ENCODE measurements around the gene RNASE4. TPM values are rescaled to one million over a fixed set of nuclear protein-coding genes. Genes with fewer than 3 reads are reported as not detected.

RNASE4 gene
- total RNA-seq, 5 donors from 2014 or later (not counting 1 experiment from before 2014, with no cell fraction given): 0.46 to 0.86 (median 0.56) TPM; not detected in 1

GRCh38 chr14:20692116-20692751, 7.9 kb downstream of the RNASE4 start:
- ATAC-seq (replicated peaks in 1 of 4): no peak
- Histone ChIP-seq H3K4me3 (ENCODE audit: control insufficient read depth in 1 of 2, extremely low read depth in 1 of 2, low read length in 1 of 2) (no peak overlapping the region), H3K27me3 (replicated peaks in 1 of 2; ENCODE audit: control insufficient read depth in 2 of 2, extremely low read depth in 1 of 2, insufficient read depth in 2 of 2, low read length in 1 of 2) (peaks cover 0 to 7% of the 10 kb centered on the region in 2 experiments), H3K27ac (ENCODE audit: low read length) (no peak overlapping the region), H3K4me1 (ENCODE audit: control insufficient read depth in 1 of 2, extremely low read depth in 1 of 2, insufficient read depth in 2 of 2, low read length in 2 of 2) (no peaks in the 10 kb centered on the region), H3K9me3 (no peaks in the 10 kb centered on the region), H3K36me3 (ENCODE audit: control insufficient read depth in 2 of 2, extremely low read depth in 1 of 2, insufficient read depth in 1 of 2, low read length in 1 of 2) (no peaks in the 10 kb centered on the region)
- Mint-ChIP-seq H3K4me3 (no peak overlapping the region), H3K9me3 (no peaks in the 10 kb centered on the region), H3K27me3 (peaks cover 0 to 2% of the 10 kb centered on the region in 2 donors), H3K36me3 (no peaks in the 10 kb centered on the region), H3K4me1 (peaks cover 4 to 6% (median 4%) of the 10 kb centered on the region in 3 donors), H3K27ac (no peak overlapping the region)
- CTCF ChIA-PET: interaction anchor here in 1 of 2 donors (1.0 to 3.2 kb wide), 8 partner anchors 8 to 365 kb away, joined by 3 to 21 read pairs (median 9); no protein-coding TSS in a partner anchor
- POLR2A ChIA-PET: interaction anchor here in 1 of 2 donors (0.7 kb wide), 1 partner anchor 21 kb away, joined by 3 read pairs; no protein-coding TSS in a partner anchor
- 79% methylated on average over 6 of the region's 7 CpGs for WGBS (ENCODE audit: insufficient coverage)
- DNase-seq: no peak

- no peaks in the 10 kb centered on the region for H3K9me3 Mint-ChIP-seq
- no peak overlapping the region for H3K4me3 ChIP-seq (ENCODE audit: control insufficient read depth in 1 of 2, extremely low read depth in 1 of 2, low read length in 1 of 2)
- CTCF ChIA-PET: interaction anchor here (0.5 to 2.4 kb wide), 14 partner anchors 16 to 370 kb away, joined by 3 to 11 read pairs (median 4); no protein-coding TSS in a partner anchor
- H3K27me3 ChIP-seq (replicated peaks in 1 of 2; ENCODE audit: control insufficient read depth in 2 of 2, extremely low read depth in 1 of 2, insufficient read depth in 2 of 2, low read length in 1 of 2): peaks cover 0 to 7% of the 10 kb centered on the region in 2 experiments
- ATAC-seq (replicated peaks in 1 of 4) (no peak), DNase-seq (no peak)
- no peaks in the 10 kb centered on the region for H3K36me3 Mint-ChIP-seq
- H3K27ac ChIP-seq (ENCODE audit: low read length): no peak overlapping the region
- H3K4me1 ChIP-seq (ENCODE audit: control insufficient read depth in 1 of 2, extremely low read depth in 1 of 2, insufficient read depth in 2 of 2, low read length in 2 of 2): no peaks in the 10 kb centered on the region
- peaks cover 0 to 2% (median 0%) of the 10 kb centered on the region in 3 donors for H3K4me1 Mint-ChIP-seq
- H3K9me3 ChIP-seq: no peaks in the 10 kb centered on the region
- H3K27ac Mint-ChIP-seq: no peak overlapping the region
- POLR2A ChIA-PET: interaction anchor here in 1 of 2 donors (0.6 kb wide), 1 partner anchor 176 kb away, joined by 3 read pairs; no protein-coding TSS in a partner anchor
- H3K36me3 ChIP-seq (ENCODE audit: control insufficient read depth in 2 of 2, extremely low read depth in 1 of 2, insufficient read depth in 1 of 2, low read length in 1 of 2): no peaks in the 10 kb centered on the region
- 74% methylated on average over 2 of the region's 5 CpGs for WGBS (ENCODE audit: insufficient coverage)
- peaks cover 0 to 2% of the 10 kb centered on the region in 2 donors for H3K27me3 Mint-ChIP-seq
- H3K4me3 Mint-ChIP-seq: no peak overlapping the region
These were observed 12.4 kb downstream of the RNASE4 start for GRCh38 chr14:20696764-20697163.

GRCh38 chr14:20697273-20698017, 13.1 kb downstream of the RNASE4 start:
- no peaks in the 10 kb centered on the region for H3K4me1 ChIP-seq (ENCODE audit: control insufficient read depth in 1 of 2, extremely low read depth in 1 of 2, insufficient read depth in 2 of 2, low read length in 2 of 2)
- Mint-ChIP-seq H3K4me1 (peaks cover 0 to 2% (median 0%) of the 10 kb centered on the region in 3 donors), H3K9me3 (no peaks in the 10 kb centered on the region), H3K27me3 (peaks cover 0 to 2% of the 10 kb centered on the region in 2 donors), H3K27ac (no peak overlapping the region), H3K36me3 (no peaks in the 10 kb centered on the region), H3K4me3 (no peak overlapping the region)
- 80% methylated on average over 1 of the region's 6 CpGs for WGBS (ENCODE audit: insufficient coverage)
- H3K4me3 ChIP-seq (ENCODE audit: control insufficient read depth in 1 of 2, extremely low read depth in 1 of 2, low read length in 1 of 2): no peak overlapping the region
- H3K36me3 ChIP-seq (ENCODE audit: control insufficient read depth in 2 of 2, extremely low read depth in 1 of 2, insufficient read depth in 1 of 2, low read length in 1 of 2): no peaks in the 10 kb centered on the region
- CTCF ChIA-PET: interaction anchor here (0.5 to 1.8 kb wide), 11 partner anchors 95 to 274 kb away, joined by 3 to 11 read pairs (median 4); no protein-coding TSS in a partner anchor
- peak; percentile 57 to 76 (median 73) for ATAC-seq (replicated peaks in 1 of 4)
- POLR2A ChIA-PET: interaction anchor here in 1 of 2 donors (0.6 kb wide), 1 partner anchor 175 kb away, joined by 3 read pairs; no protein-coding TSS in a partner anchor
- no peak overlapping the region for H3K27ac ChIP-seq (ENCODE audit: low read length)
- no peaks in the 10 kb centered on the region for H3K9me3 ChIP-seq
- peak in 34 of 35 experiments; percentile 13 to 79 (median 51) for DNase-seq
- peaks cover 0 to 7% of the 10 kb centered on the region in 2 experiments for H3K27me3 ChIP-seq (replicated peaks in 1 of 2; ENCODE audit: control insufficient read depth in 2 of 2, extremely low read depth in 1 of 2, insufficient read depth in 2 of 2, low read length in 1 of 2)

- DNase-seq: no peak
These were observed 13.6 kb downstream of the RNASE4 start for GRCh38 chr14:20698018-20698329.

GRCh38 chr14:20698934-20699333, 14.6 kb downstream of the RNASE4 start:
- Histone ChIP-seq H3K4me1 (ENCODE audit: control insufficient read depth in 1 of 2, extremely low read depth in 1 of 2, insufficient read depth in 2 of 2, low read length in 2 of 2) (no peaks in the 10 kb centered on the region), H3K36me3 (ENCODE audit: control insufficient read depth in 2 of 2, extremely low read depth in 1 of 2, insufficient read depth in 1 of 2, low read length in 1 of 2) (no peaks in the 10 kb centered on the region), H3K9me3 (no peaks in the 10 kb centered on the region), H3K27me3 (replicated peaks in 1 of 2; ENCODE audit: control insufficient read depth in 2 of 2, extremely low read depth in 1 of 2, insufficient read depth in 2 of 2, low read length in 1 of 2) (peaks cover 0 to under 1% of the 10 kb centered on the region in 2 experiments), H3K27ac (ENCODE audit: low read length) (no peak overlapping the region), H3K4me3 (ENCODE audit: control insufficient read depth in 1 of 2, extremely low read depth in 1 of 2, low read length in 1 of 2) (no peak overlapping the region)
- Mint-ChIP-seq H3K27ac (no peak overlapping the region), H3K4me3 (no peak overlapping the region), H3K27me3 (no peaks in the 10 kb centered on the region), H3K4me1 (peaks cover 0 to 2% (median 0%) of the 10 kb centered on the region in 3 donors), H3K36me3 (no peaks in the 10 kb centered on the region), H3K9me3 (no peaks in the 10 kb centered on the region)
- ChIA-PET CTCF (interaction anchor here in 1 of 2 donors (1.0 to 1.1 kb wide), 4 partner anchors 153 to 272 kb away, joined by 4 to 11 read pairs (median 5); no protein-coding TSS in a partner anchor), POLR2A (no interaction called here)
- DNase-seq (no peak), ATAC-seq (replicated peaks in 1 of 4) (no peak)
- WGBS (ENCODE audit: insufficient coverage): 86% methylated on average over 3 of the region's 5 CpGs

More at GRCh38 chr14:20698018-20698329, 13.6 kb downstream of the RNASE4 start:
- Mint-ChIP-seq H3K4me1 (peaks cover 0 to 2% (median 0%) of the 10 kb centered on the region in 3 donors), H3K9me3 (no peaks in the 10 kb centered on the region), H3K4me3 (no peak overlapping the region), H3K27ac (no peak overlapping the region), H3K27me3 (peaks cover 0 to 2% of the 10 kb centered on the region in 2 donors), H3K36me3 (no peaks in the 10 kb centered on the region)
- Histone ChIP-seq H3K27ac (ENCODE audit: low read length) (no peak overlapping the region), H3K4me3 (ENCODE audit: control insufficient read depth in 1 of 2, extremely low read depth in 1 of 2, low read length in 1 of 2) (no peak overlapping the region), H3K36me3 (ENCODE audit: control insufficient read depth in 2 of 2, extremely low read depth in 1 of 2, insufficient read depth in 1 of 2, low read length in 1 of 2) (no peaks in the 10 kb centered on the region), H3K4me1 (ENCODE audit: control insufficient read depth in 1 of 2, extremely low read depth in 1 of 2, insufficient read depth in 2 of 2, low read length in 2 of 2) (no peaks in the 10 kb centered on the region), H3K9me3 (no peaks in the 10 kb centered on the region), H3K27me3 (replicated peaks in 1 of 2; ENCODE audit: control insufficient read depth in 2 of 2, extremely low read depth in 1 of 2, insufficient read depth in 2 of 2, low read length in 1 of 2) (peaks cover 0 to 7% of the 10 kb centered on the region in 2 experiments)
- ChIA-PET POLR2A (no interaction called here), CTCF (interaction anchor here (0.6 to 1.1 kb wide), 8 partner anchors 10 to 273 kb away, joined by 3 to 11 read pairs (median 4); no protein-coding TSS in a partner anchor)
- no peak for ATAC-seq (replicated peaks in 1 of 4)

- ATAC-seq (replicated peaks in 1 of 4) (no peak), DNase-seq (no peak)
- Histone ChIP-seq H3K9me3 (no peaks in the 10 kb centered on the region), H3K27ac (ENCODE audit: low read length) (no peak overlapping the region), H3K4me1 (ENCODE audit: control insufficient read depth in 1 of 2, extremely low read depth in 1 of 2, insufficient read depth in 2 of 2, low read length in 2 of 2) (no peaks in the 10 kb centered on the region), H3K4me3 (ENCODE audit: control insufficient read depth in 1 of 2, extremely low read depth in 1 of 2, low read length in 1 of 2) (no peak overlapping the region), H3K27me3 (replicated peaks in 1 of 2; ENCODE audit: control insufficient read depth in 2 of 2, extremely low read depth in 1 of 2, insufficient read depth in 2 of 2, low read length in 1 of 2) (no peaks in the 10 kb centered on the region), H3K36me3 (ENCODE audit: control insufficient read depth in 2 of 2, extremely low read depth in 1 of 2, insufficient read depth in 1 of 2, low read length in 1 of 2) (no peaks in the 10 kb centered on the region)
- Mint-ChIP-seq H3K36me3 (no peaks in the 10 kb centered on the region), H3K4me3 (no peak overlapping the region), H3K27ac (no peak overlapping the region), H3K9me3 (no peaks in the 10 kb centered on the region), H3K4me1 (peaks cover 0 to 2% (median 0%) of the 10 kb centered on the region in 3 donors), H3K27me3 (no peaks in the 10 kb centered on the region)
- ChIA-PET POLR2A (no interaction called here), CTCF (interaction anchor here (0.6 to 1.9 kb wide), 12 partner anchors 9 to 495 kb away, joined by 3 to 11 read pairs (median 4); no protein-coding TSS in a partner anchor)
These were observed 15.6 kb downstream of the RNASE4 start for GRCh38 chr14:20699931-20700330.
